ENCODE measurements around the gene KCNK15.
A peak's percentile ranks its signal among the peaks of the same experiment; 100 is the strongest.

Gene KCNK15

DNA sequence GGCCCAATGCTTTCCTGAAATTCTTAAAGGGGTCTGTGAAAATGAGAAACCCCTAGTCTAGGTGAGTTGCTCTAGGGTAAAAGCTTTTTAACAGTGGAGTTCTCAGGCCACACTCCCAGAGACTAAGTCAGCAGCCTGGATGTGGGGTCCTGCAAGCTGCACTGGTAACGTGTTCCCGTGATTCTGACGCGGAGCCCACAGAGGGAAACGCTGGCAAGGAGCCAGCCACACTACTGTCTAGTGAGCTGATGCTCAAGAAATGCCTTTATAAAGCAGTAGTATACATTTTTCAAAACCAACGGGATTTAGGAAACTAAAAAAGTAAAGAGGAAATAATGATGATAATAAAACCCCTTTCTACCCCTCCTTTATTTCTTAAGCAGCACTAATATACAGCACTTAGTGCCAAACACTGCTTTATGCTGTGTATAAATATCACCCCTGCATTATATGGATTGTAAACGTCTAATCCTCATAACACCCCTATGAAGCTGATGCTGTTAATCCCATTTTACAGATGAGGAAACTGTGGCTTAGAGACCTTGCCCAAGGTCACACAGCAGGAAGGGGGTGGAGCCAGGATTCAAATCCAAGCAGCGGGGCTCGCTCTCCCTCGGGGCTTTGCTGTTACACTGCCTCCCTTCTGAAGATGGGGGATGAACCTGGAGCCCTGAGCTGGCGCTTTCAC, 25.0 kb downstream of the KCNK15 start:
- DNase-seq (ENCODE audit: low spot score) = no peak
- in situ Hi-C loops (cut with MboI; ENCODE audit: low sequenced_read_pairs, unreplicated experiment) = no loop called here
- TF ChIP-seq CTCF (IDR thresholded peaks at IDR 0.05; ENCODE audit: borderline replicate concordance, control extremely low read depth, extremely low read depth, insufficient read depth, missing control alignments) = no peak

GRCh38 chr20:44771172-44771535, 25.5 kb downstream of the KCNK15 start:
- in situ Hi-C loops (cut with MboI; ENCODE audit: low sequenced_read_pairs, unreplicated experiment) = no loop called here
- TF ChIP-seq CTCF (IDR thresholded peaks at IDR 0.05; ENCODE audit: borderline replicate concordance, control extremely low read depth, extremely low read depth, insufficient read depth, missing control alignments) = no peak
- DNase-seq (ENCODE audit: low spot score) = no peak

DNA sequence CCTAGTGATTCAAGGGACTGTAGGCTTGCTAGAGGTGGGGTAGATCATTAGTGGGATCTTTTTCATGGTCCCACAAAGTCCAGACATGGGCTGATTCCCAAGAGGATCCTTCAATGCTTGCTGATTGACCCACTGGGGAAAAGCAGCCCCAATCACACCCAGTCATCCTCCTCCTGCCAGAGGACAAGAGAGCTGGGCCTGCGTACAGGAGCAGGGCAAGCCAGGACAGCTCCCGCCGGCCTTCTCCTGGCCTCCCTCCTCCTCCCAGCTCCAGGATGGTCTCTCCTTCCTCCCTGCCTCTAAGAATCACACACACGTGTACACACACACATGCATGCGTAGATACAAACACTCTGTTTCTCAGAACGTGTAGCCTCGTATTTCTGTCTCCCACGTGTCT, 27.0 kb downstream of the KCNK15 start:
- no peak for TF ChIP-seq CTCF (IDR thresholded peaks at IDR 0.05; ENCODE audit: borderline replicate concordance, control extremely low read depth, extremely low read depth, insufficient read depth, missing control alignments)
- in situ Hi-C loops (cut with MboI; ENCODE audit: low sequenced_read_pairs, unreplicated experiment) = no loop called here
- DNase-seq (ENCODE audit: low spot score) = no peak

DNA sequence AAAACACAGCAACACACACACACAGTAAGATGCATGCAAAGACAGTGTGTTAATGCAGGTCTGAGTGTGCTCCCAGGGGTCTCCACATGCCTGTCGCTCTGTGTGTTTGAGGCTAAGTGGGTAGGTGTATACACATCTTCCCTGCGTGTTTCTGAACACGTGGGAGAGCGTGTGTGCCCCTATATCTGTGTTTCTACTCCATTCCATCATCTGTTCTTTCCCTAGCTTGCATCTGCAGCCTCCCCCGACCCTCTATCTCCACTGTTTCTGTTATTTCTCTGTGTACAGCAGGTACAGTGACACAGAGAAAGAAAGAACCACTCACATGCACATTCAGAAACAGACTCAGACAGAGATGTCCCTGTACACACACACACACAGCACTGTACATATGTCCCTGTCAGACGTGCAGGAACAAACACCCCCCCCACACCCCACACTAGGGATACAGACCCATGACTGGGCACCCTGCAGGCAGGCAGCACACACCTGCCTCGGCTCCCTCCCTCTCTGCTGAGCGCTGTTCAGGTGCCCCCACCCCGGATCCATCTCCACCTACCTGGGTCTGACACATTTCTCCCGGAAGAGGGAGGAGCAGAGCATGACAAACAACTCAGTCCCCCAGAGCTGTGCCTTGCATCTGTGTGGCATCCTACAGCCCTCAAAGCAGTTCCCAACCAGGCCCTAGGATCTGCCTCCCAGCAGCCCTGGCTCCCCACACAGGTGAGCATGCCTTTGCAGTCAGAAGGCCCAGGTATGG, 27.6 kb downstream of the KCNK15 start:
- no peak for TF ChIP-seq CTCF (IDR thresholded peaks at IDR 0.05; ENCODE audit: borderline replicate concordance, control extremely low read depth, extremely low read depth, insufficient read depth, missing control alignments)
- in situ Hi-C loops (cut with MboI; ENCODE audit: low sequenced_read_pairs, unreplicated experiment) = no loop called here
- no peak for DNase-seq (ENCODE audit: low spot score)

- TF ChIP-seq CTCF (IDR thresholded peaks at IDR 0.05; ENCODE audit: borderline replicate concordance, control extremely low read depth, extremely low read depth, insufficient read depth, missing control alignments) = no peak
Observed at GRCh38 chr20:44776980-44777379, 31.3 kb downstream of the KCNK15 start.

GRCh38 chr20:44780226-44780625, 34.6 kb downstream of the KCNK15 start:
- in situ Hi-C loops (cut with MboI; ENCODE audit: low sequenced_read_pairs, unreplicated experiment) = no loop called here
- TF ChIP-seq CTCF (IDR thresholded peaks at IDR 0.05; ENCODE audit: borderline replicate concordance, control extremely low read depth, extremely low read depth, insufficient read depth, missing control alignments) = no peak
- DNase-seq (ENCODE audit: low spot score) = peak; percentile 60

More at GRCh38 chr20:44776980-44777379, 31.3 kb downstream of the KCNK15 start:
- in situ Hi-C loops (cut with MboI; ENCODE audit: low sequenced_read_pairs, unreplicated experiment) = no loop called here
- DNase-seq (ENCODE audit: low spot score) = no peak

All from GM13976 (cell line).